Pancreas (tissue), 10 donors: ENCODE measurements around the gene GPC6. TPM values are rescaled to one million over a fixed set of nuclear protein-coding genes. Genes with fewer than 3 reads are reported as not detected.

Experiments
- ATAC-seq, 4 donors: fragments of 200-7000 bp; cut with Tn5 transposase; one replicate each; pipeline versions ENCODE4 v1.8.0 to v1.9.1; 2020; ENCODE audit warnings: mild to moderate bottlenecking in 4 of 4, moderate library complexity in 4 of 4
- DNase-seq, 6 donors: peaks; one replicate each; pipeline ENCODE4 v3.0.0-alpha.2; 2020
- FAIRE-seq: peaks from 2 replicates; lab custom pipeline; 2012; peaks lifted over from hg19 to GRCh38; lab: Jason Lieb, UNC
- H3K27ac ChIP-seq, 4 donors: fragments of 200-600 bp; sonication (generic); 1 replicate in 3 of 4; 2 replicates in 1 of 4; pipeline versions ENCODE4 v1.5.0 to v1.8.0; 2020
- H3K27me3 ChIP-seq, 4 donors: fragments of 200-600 bp; one replicate each; pipeline ENCODE4 v1.8.0; 2021
- H3K36me3 ChIP-seq, 3 donors: fragments of 200-600 bp; sonication (generic) in 1 of 3; one replicate each; pipeline versions ENCODE4 v1.5.0 to v1.8.0; 2020 to 2021
- H3K4me1 ChIP-seq, 3 donors: fragments of 200-600 bp; one replicate each; pipeline ENCODE4 v1.8.0; 2021
- H3K4me3 ChIP-seq, 4 donors: fragments of 200-600 bp; sonication (generic) in 2 of 4; one replicate each; pipeline versions ENCODE4 v1.5.0 to v1.8.0; 2020 to 2021
- H3K9me3 ChIP-seq, 4 donors: fragments of 200-600 bp; one replicate each; pipeline ENCODE4 v1.8.0; 2021
- CTCF ChIP-seq, 4 donors: fragments of 200-600 bp; sonication (generic) in 3 of 4; IDR thresholded peaks; one replicate each; pipeline versions ENCODE4 v1.5.0 to v1.8.0; 2021; ENCODE audit warnings: antibody characterized with exemption in 4 of 4
- WGBS, 2 donors: extraction: QIAGEN DNeasy Blood & Tissue Kit; methylation state at CpG; one replicate each; pipeline ENCODE4 v1.1.7; 2013; 5-methylcytosine and 5-hydroxymethylcytosine counted together
- intact Hi-C, 3 donors: fragments of 100-400 bp; cut with DNase I; formaldehyde crosslinking; loops; one replicate each; pipeline versions ENCODE4 v1.11.1 to v1.14.2; 2022
- polyA plus RNA-seq, 2 donors: library from polyadenylated mRNA; stranded (reverse); fragments of 200-250 nt; gene quantifications; one replicate each; pipeline ENCODE4 v1.2.3, GENCODE V29; 2013
- total RNA-seq, 6 donors: library from RNA; stranded (reverse); fragmentation: NEBNext Ultra II Directional in 4 of 6; extraction: Animal tissue kit (Norgen Biotek cat#: 25700) in 4 of 6; gene quantifications; one replicate each; pipeline versions ENCODE4 v1.2.1 to v1.2.4, GENCODE V29; 2021 to 2023
- donor health status: healthy with polysubstance abuse.
- donor health status: DM: no; HTN: no; CAD: no; lungs with moderate emphysema.
- donor health status: DM: no; HTN: no; CAD: no.
- donor health status: control.
- donor health status: control.
- donor health status: Bipolar disorder and iron deficiency.
- donor health status: DM: yes; HTN: yes; CAD: no.
- donor health status: DM: no; HTN: no; CAD: no.
- donor health status: DM: no; HTN: no; CAD: no.
- donor health status: DM: yes; HTN: yes; CAD: no.

Gene GPC6
- total and polyA plus RNA-seq, 8 donors = 0.23 to 3.3 (median 1.2) TPM

GRCh38 chr13:93729383-93729782 lies 502.8 kb downstream of the GPC6 start:
- no peaks in the 10 kb centered on the region for H3K9me3 ChIP-seq
- ATAC-seq (no peak), DNase-seq (no peak), FAIRE-seq (no peak)
- H3K4me3 ChIP-seq = no peak overlapping the region
- H3K27me3 ChIP-seq = no peaks in the 10 kb centered on the region
- intact Hi-C loops = no loop called here
- no peaks in the 10 kb centered on the region for H3K36me3 ChIP-seq
- no peak for TF ChIP-seq CTCF (IDR thresholded peaks at IDR 0.05)
- no peaks in the 10 kb centered on the region for H3K4me1 ChIP-seq
- no peak overlapping the region for H3K27ac ChIP-seq
- 87 to 89% methylated on average over 2 of the region's 2 CpGs for WGBS, 2 donors

GRCh38 chr13:93730780-93731179 lies 504.2 kb downstream of the GPC6 start:
- intact Hi-C loops = no loop called here
- ATAC-seq = no peak
- TF ChIP-seq CTCF (IDR thresholded peaks at IDR 0.05) = no peak

GRCh38 chr13:93732186-93732585 lies 505.6 kb downstream of the GPC6 start:
- no peaks in the 10 kb centered on the region for H3K9me3 ChIP-seq
- H3K4me1 ChIP-seq = no peaks in the 10 kb centered on the region
- FAIRE-seq (no peak), ATAC-seq (no peak), DNase-seq (no peak)
- 72 to 82% methylated on average over 2 of the region's 2 CpGs for WGBS, 2 donors
- intact Hi-C loops = no loop called here
- H3K4me3 ChIP-seq = no peak overlapping the region
- no peak for TF ChIP-seq CTCF (IDR thresholded peaks at IDR 0.05)
- H3K36me3 ChIP-seq = no peaks in the 10 kb centered on the region
- no peaks in the 10 kb centered on the region for H3K27me3 ChIP-seq
- no peak overlapping the region for H3K27ac ChIP-seq

More at GRCh38 chr13:93730780-93731179, 504.2 kb downstream of the GPC6 start:
- Histone ChIP-seq H3K9me3 (no peaks in the 10 kb centered on the region), H3K36me3 (no peaks in the 10 kb centered on the region), H3K27ac (no peak overlapping the region), H3K4me3 (no peak overlapping the region), H3K27me3 (no peaks in the 10 kb centered on the region), H3K4me1 (no peaks in the 10 kb centered on the region)
- DNase-seq = no peak
- no peak for FAIRE-seq
- WGBS, 2 donors = 86 to 93% methylated on average over 3 of the region's 3 CpGs

- DNase-seq = no peak
- no peak for ATAC-seq
- no peaks in the 10 kb centered on the region for H3K4me1 ChIP-seq
- H3K27ac ChIP-seq = no peak overlapping the region
- H3K27me3 ChIP-seq = no peaks in the 10 kb centered on the region
- H3K4me3 ChIP-seq = no peak overlapping the region
- no peaks in the 10 kb centered on the region for H3K36me3 ChIP-seq
- FAIRE-seq = no peak
- TF ChIP-seq CTCF (IDR thresholded peaks at IDR 0.05) = no peak
- no peaks in the 10 kb centered on the region for H3K9me3 ChIP-seq
- intact Hi-C loops = no loop called here
Measured at GRCh38 chr13:93736081-93736480, 509.5 kb downstream of the GPC6 start.

- DNase-seq (no peak), FAIRE-seq (no peak), ATAC-seq (no peak)
- no peak for TF ChIP-seq CTCF (IDR thresholded peaks at IDR 0.05)
- H3K36me3 ChIP-seq = no peaks in the 10 kb centered on the region
- H3K9me3 ChIP-seq = no peaks in the 10 kb centered on the region
- 76 to 88% methylated on average over 3 of the region's 3 CpGs for WGBS, 2 donors
- no peaks in the 10 kb centered on the region for H3K27me3 ChIP-seq
- no peaks in the 10 kb centered on the region for H3K4me1 ChIP-seq
- intact Hi-C loops = no loop called here
- H3K27ac ChIP-seq = no peak overlapping the region
- no peak overlapping the region for H3K4me3 ChIP-seq
Measured at GRCh38 chr13:93736909-93737308, 510.3 kb downstream of the GPC6 start.
